Measurements from ENCODE around the gene RECK.

Gene RECK

DNA sequence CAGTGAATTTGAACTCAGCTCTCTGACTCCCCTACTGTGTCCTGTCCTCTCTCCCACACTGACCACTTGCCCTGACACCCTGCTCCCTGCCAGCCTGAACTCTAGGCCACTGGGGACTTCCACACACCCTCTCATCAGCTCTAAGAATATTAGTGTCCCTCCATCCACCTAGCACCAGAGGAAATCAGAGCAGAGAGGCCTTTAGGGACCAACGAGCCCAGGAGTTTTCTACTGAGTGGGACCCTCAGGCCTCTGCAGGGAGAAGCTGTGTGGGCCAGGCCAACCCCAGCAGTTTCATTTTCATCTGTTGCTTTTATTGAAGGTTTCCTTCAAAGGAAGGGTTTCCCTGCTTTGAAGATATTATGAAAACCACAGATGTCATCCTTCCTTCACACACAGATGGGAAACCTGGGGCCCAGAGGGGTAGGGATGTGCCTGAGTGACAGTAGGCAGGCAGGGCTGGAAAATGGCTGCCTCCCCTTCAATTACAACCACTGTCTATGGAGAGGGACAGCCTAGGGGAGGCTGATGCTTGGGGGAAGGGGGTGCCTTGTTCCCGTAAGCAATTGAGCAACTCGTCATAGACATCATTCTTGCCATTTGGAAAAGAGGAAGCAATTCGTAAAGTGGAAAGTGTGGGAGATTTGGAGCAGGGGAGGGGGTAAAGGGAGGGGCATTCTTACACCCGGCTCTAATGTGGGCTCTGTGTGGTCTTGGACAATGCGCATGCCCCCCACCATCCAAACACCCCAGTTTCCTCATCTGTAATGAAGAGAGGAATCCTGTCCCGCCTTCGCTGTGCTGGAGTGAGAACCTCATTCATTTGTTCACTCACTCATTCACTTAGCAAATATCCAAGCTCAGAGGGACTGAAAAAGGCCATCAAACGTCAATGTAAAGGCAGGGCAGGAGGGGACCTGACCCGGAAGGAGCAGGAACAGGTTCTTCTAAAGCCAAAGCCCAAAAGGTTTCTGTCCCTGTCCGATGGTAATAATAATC, 103.7 kb downstream of the RECK start:
- Histone ChIP-seq H3K27me3 (ENCODE audit: insufficient read depth, poor library complexity, severe bottlenecking) (no peaks in the 10 kb centered on the region), H3K9me3 (ENCODE audit: severe bottlenecking) (no peaks in the 10 kb centered on the region), H3K4me1 (ENCODE audit: insufficient read depth, poor library complexity, severe bottlenecking) (no peaks in the 10 kb centered on the region), H3K4me3 (ENCODE audit: severe bottlenecking) (no peak overlapping the region), H3K27ac (ENCODE audit: poor library complexity, severe bottlenecking) (no peak overlapping the region), H3K36me3 (ENCODE audit: low read depth) (no peaks in the 10 kb centered on the region)
- ATAC-seq (ENCODE audit: low read depth) (no peak), DNase-seq (ENCODE audit: low spot score) (no peak)
- TF ChIP-seq, protein P1, sequence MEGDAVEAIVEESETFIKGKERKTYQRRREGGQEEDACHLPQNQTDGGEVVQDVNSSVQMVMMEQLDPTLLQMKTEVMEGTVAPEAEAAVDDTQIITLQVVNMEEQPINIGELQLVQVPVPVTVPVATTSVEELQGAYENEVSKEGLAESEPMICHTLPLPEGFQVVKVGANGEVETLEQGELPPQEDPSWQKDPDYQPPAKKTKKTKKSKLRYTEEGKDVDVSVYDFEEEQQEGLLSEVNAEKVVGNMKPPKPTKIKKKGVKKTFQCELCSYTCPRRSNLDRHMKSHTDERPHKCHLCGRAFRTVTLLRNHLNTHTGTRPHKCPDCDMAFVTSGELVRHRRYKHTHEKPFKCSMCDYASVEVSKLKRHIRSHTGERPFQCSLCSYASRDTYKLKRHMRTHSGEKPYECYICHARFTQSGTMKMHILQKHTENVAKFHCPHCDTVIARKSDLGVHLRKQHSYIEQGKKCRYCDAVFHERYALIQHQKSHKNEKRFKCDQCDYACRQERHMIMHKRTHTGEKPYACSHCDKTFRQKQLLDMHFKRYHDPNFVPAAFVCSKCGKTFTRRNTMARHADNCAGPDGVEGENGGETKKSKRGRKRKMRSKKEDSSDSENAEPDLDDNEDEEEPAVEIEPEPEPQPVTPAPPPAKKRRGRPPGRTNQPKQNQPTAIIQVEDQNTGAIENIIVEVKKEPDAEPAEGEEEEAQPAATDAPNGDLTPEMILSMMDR (IDR thresholded peaks at IDR 0.05; ENCODE audit: poor library complexity, severe bottlenecking), result no peak

DNA sequence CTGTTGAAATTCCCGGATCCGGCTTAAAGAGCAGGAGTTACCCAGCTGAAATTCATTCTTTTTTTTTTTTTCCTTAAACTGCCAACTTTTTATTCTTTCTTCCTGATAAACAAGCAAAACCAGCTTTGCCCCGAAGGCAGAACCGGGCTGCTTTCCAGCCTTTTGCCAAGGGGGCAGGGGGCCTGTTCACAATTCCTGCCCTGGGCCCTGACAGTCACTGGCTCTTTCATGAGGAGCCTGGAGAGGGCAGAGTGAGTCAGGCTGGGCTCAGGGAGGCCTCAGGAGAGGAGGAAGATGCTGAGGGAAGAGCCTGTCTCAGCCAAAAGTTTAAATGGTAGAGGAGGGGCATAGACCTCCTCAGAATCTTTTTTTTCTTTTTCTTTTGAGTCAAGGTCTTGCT, 104.6 kb downstream of the RECK start:
- H3K4me3 ChIP-seq (ENCODE audit: severe bottlenecking), result no peak overlapping the region
- H3K27me3 ChIP-seq (ENCODE audit: insufficient read depth, poor library complexity, severe bottlenecking), result no peaks in the 10 kb centered on the region
- H3K36me3 ChIP-seq (ENCODE audit: low read depth), result no peaks in the 10 kb centered on the region
- ATAC-seq (ENCODE audit: low read depth) (peak; percentile 54), DNase-seq (ENCODE audit: low spot score) (no peak)
- H3K9me3 ChIP-seq (ENCODE audit: severe bottlenecking), result no peaks in the 10 kb centered on the region
- no peaks in the 10 kb centered on the region for H3K4me1 ChIP-seq (ENCODE audit: insufficient read depth, poor library complexity, severe bottlenecking)
- TF ChIP-seq, protein P1 (IDR thresholded peaks at IDR 0.05; ENCODE audit: poor library complexity, severe bottlenecking), result peak; percentile 58
- H3K27ac ChIP-seq (ENCODE audit: poor library complexity, severe bottlenecking), result no peak overlapping the region

DNA sequence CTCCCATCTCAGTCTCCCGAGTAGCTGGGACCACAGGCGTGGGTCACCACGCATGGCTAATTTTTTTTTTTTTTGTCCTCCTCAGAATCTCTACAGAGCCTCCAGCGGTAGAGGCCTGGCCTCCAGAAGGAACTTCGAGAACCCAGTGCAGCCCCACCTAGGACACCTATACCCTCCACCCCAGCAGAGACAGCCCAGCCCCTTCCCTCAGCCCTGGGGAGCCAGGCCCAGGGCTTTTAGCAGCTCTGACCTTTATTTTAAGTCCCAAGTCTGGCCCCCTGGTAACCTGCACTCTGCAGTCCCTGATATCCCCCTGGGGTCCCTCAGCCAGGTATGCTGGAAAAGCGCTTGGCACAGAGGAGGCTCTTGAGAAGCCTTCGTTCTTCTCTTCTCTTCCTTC, 105.0 kb downstream of the RECK start:
- Histone ChIP-seq H3K27ac (ENCODE audit: poor library complexity, severe bottlenecking) (no peak overlapping the region), H3K27me3 (ENCODE audit: insufficient read depth, poor library complexity, severe bottlenecking) (no peaks in the 10 kb centered on the region), H3K36me3 (ENCODE audit: low read depth) (no peaks in the 10 kb centered on the region), H3K4me1 (ENCODE audit: insufficient read depth, poor library complexity, severe bottlenecking) (no peaks in the 10 kb centered on the region), H3K9me3 (ENCODE audit: severe bottlenecking) (no peaks in the 10 kb centered on the region), H3K4me3 (ENCODE audit: severe bottlenecking) (no peak overlapping the region)
- DNase-seq (ENCODE audit: low spot score), result no peak
- ATAC-seq (ENCODE audit: low read depth), result no peak
- TF ChIP-seq, protein P1 (IDR thresholded peaks at IDR 0.05; ENCODE audit: poor library complexity, severe bottlenecking), result no peak

DNA sequence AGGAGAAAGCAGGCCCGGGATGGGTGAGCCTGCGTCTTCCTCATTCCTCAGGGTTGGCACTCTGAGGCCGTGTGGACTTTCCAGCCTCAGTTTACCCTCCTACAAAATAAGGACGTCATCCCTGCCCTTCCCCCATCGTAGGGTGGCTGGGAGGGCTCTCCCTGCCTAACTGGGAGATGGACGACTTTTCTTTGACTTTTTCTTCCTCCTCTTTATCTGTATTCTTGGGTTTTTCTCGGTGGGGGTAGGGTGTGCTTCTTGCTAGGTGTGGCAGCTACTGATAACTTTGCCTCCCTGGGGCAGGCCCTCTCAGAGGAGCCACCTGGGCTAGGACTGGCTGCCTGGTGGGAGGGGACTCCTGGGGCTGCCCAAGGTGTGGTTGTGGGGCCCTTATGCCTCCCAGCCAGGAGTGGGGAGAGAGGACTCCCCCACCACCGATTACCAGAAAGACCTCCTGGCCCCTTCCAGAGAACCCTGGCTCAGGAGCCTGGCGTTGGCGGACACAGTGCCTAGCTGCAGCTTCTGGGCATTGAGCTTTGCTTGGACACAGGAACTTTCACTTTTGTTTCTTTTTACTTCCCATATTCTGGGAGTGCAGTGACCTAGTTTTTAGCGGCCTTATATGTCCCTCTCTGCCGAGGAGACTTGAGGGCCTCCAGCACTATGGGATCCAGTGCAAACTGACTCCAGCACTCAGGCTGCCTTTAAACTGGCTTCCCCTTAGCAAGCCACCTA, 106.0 kb downstream of the RECK start:
- TF ChIP-seq, protein P1 (IDR thresholded peaks at IDR 0.05; ENCODE audit: poor library complexity, severe bottlenecking), result no peak
- Histone ChIP-seq H3K4me3 (ENCODE audit: severe bottlenecking) (no peak overlapping the region), H3K27ac (ENCODE audit: poor library complexity, severe bottlenecking) (no peak overlapping the region), H3K36me3 (ENCODE audit: low read depth) (no peaks in the 10 kb centered on the region), H3K27me3 (ENCODE audit: insufficient read depth, poor library complexity, severe bottlenecking) (no peaks in the 10 kb centered on the region), H3K4me1 (ENCODE audit: insufficient read depth, poor library complexity, severe bottlenecking) (no peaks in the 10 kb centered on the region), H3K9me3 (ENCODE audit: severe bottlenecking) (no peaks in the 10 kb centered on the region)
- no peak for ATAC-seq (ENCODE audit: low read depth)
- DNase-seq (ENCODE audit: low spot score), result no peak
